ENCODE data around the gene IL23R. TPM values are rescaled to one million over a fixed set of nuclear protein-coding genes. Genes with fewer than 3 reads are reported as not detected.

IL23R gene
- total and polyA plus RNA-seq, 2 donors (not counting 3 experiments of a cell fraction or from before 2014, with no cell fraction given): not detected

DNA sequence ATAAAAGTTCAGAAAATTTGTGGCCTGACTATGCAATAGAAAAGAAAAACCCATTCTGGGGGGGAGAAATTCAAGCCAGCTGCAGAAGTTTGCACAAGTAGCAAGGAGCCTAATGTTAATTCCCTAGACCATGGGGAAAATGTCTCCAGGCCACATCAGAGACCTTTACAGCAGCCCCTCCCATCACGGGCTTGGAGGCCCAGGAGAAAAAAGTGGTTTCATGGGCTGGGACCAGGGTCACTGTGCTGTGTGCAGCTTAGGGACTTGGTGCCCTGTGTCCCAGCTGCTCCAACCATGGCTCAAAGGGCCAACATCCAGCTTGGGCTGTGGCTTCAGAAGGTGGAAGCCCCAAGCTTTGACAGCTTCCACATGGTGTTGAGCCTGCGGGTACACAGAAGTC, 42.0 kb downstream of the IL23R start:
- H3K36me3 ChIP-seq (ENCODE audit: control insufficient read depth in 2 of 2, extremely low read depth in 1 of 2, insufficient read depth in 2 of 2, low read length in 2 of 2): no peaks in the 10 kb centered on the region
- ChIA-PET CTCF (interaction anchor here (6.5 kb wide), 1 partner anchor 442 kb away, joined by 157 read pairs; no protein-coding TSS in a partner anchor), POLR2A (no interaction called here)
- H3K27ac ChIP-seq (ENCODE audit: insufficient read depth, low read depth, low read length): no peak overlapping the region
- H3K4me1 ChIP-seq (ENCODE audit: control insufficient read depth, extremely low read depth, insufficient read depth, low read length): no peaks in the 10 kb centered on the region
- H4K20me1 ChIP-seq (replicated peaks; ENCODE audit: control insufficient read depth, extremely low read depth, insufficient read depth, low read length): no peaks in the 10 kb centered on the region
- no peak overlapping the region for H3K9ac ChIP-seq (replicated peaks; ENCODE audit: extremely low read depth, insufficient read depth, low read length)
- no peak for DNase-seq (ENCODE audit: low read depth, low spot score)
- no peaks in the 10 kb centered on the region for H3K9me3 ChIP-seq (replicated peaks; ENCODE audit: control insufficient read depth, insufficient read depth, low read length)
- FAIRE-seq: no peak
- H2AFZ ChIP-seq (ENCODE audit: low read depth, low read length): no peak overlapping the region
- H3K9me1 ChIP-seq (replicated peaks; ENCODE audit: control insufficient read depth, extremely low read depth, insufficient read depth, low read length): no peaks in the 10 kb centered on the region
- dilution Hi-C loops (cut with MboI; ENCODE audit: extremely low pct_ligation_motif_present, low sequenced_read_pairs): no loop called here
- no peak for TF ChIP-seq FOS (IDR thresholded peaks at IDR 0.05; ENCODE audit: borderline replicate concordance, insufficient read depth, low read length)
- H3K4me3 ChIP-seq (replicated peaks in 1 of 3; ENCODE audit: insufficient read depth in 1 of 3, low read depth in 1 of 3, low read length in 3 of 3): no peak overlapping the region
- H3K4me2 ChIP-seq (ENCODE audit: insufficient read depth, low read length): no peak overlapping the region
- no TSS peak for BruUV-seq (replicated peaks)
- H3K79me2 ChIP-seq (ENCODE audit: control insufficient read depth, insufficient read depth, low read length): no peaks in the 10 kb centered on the region
- H3K27me3 ChIP-seq (ENCODE audit: control insufficient read depth in 2 of 2, insufficient read depth in 2 of 2, low read length in 2 of 2): peaks cover 5 to 7% of the 10 kb centered on the region in 2 experiments
- intact Hi-C loops (cut with micrococcal nuclease): no loop called here

DNA sequence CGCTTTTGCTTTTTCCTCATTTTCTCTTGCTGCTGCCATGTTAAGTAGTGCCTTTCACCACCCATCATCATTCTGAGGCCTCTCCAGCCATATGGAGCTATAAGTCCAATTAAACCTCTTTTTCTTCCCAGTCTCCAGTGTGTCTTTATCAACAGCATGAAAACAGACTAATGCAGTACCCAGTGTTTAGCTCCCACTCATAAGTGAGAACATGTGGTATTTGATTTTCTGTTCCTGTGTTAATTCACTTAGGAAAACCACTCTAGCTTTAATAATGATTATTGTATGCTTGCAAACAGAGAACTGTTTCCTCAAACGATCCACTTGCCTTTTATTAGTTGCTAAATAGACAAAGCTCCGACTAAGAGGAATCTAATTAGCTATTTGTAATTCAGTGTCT, 43.3 kb downstream of the IL23R start:
- Histone ChIP-seq H3K9ac (replicated peaks; ENCODE audit: extremely low read depth, insufficient read depth, low read length) (no peak overlapping the region), H2AFZ (ENCODE audit: low read depth, low read length) (no peak overlapping the region), H3K9me1 (replicated peaks; ENCODE audit: control insufficient read depth, extremely low read depth, insufficient read depth, low read length) (no peaks in the 10 kb centered on the region), H3K36me3 (ENCODE audit: control insufficient read depth in 2 of 2, extremely low read depth in 1 of 2, insufficient read depth in 2 of 2, low read length in 2 of 2) (no peaks in the 10 kb centered on the region), H3K4me1 (ENCODE audit: control insufficient read depth, extremely low read depth, insufficient read depth, low read length) (no peaks in the 10 kb centered on the region), H3K27me3 (ENCODE audit: control insufficient read depth in 2 of 2, insufficient read depth in 2 of 2, low read length in 2 of 2) (peaks cover 5 to 7% of the 10 kb centered on the region in 2 experiments), H3K4me2 (ENCODE audit: insufficient read depth, low read length) (no peak overlapping the region), H3K9me3 (replicated peaks; ENCODE audit: control insufficient read depth, insufficient read depth, low read length) (no peaks in the 10 kb centered on the region), H3K27ac (ENCODE audit: insufficient read depth, low read depth, low read length) (no peak overlapping the region), H3K4me3 (replicated peaks in 1 of 3; ENCODE audit: insufficient read depth in 1 of 3, low read depth in 1 of 3, low read length in 3 of 3) (no peak overlapping the region), H4K20me1 (replicated peaks; ENCODE audit: control insufficient read depth, extremely low read depth, insufficient read depth, low read length) (no peaks in the 10 kb centered on the region), H3K79me2 (ENCODE audit: control insufficient read depth, insufficient read depth, low read length) (no peaks in the 10 kb centered on the region)
- dilution Hi-C loops (cut with MboI; ENCODE audit: extremely low pct_ligation_motif_present, low sequenced_read_pairs): no loop called here
- BruUV-seq (replicated peaks): no TSS peak
- intact Hi-C loops (cut with micrococcal nuclease): no loop called here
- ChIA-PET POLR2A (no interaction called here), CTCF (interaction anchor here (1.0 to 7.5 kb wide), 7 partner anchors 25 to 447 kb away, joined by 3 to 172 read pairs (median 5); no protein-coding TSS in a partner anchor)
- TF ChIP-seq EZH2 (IDR thresholded peaks at IDR 0.05; ENCODE audit: borderline replicate concordance, low read depth, low read length, severe bottlenecking): no peak
- no peak for TF ChIP-seq POLR2AphosphoS5 (IDR thresholded peaks at IDR 0.05; ENCODE audit: insufficient read depth, low read depth, low read length)
- TF ChIP-seq FOS (IDR thresholded peaks at IDR 0.05; ENCODE audit: borderline replicate concordance, insufficient read depth, low read length): no peak
- TF ChIP-seq GATA2 (IDR thresholded peaks at IDR 0.05; ENCODE audit: insufficient read depth, insufficient read length, low read depth, low read length): no peak
- no peak for TF ChIP-seq CTCF (IDR thresholded peaks at IDR 0.05; ENCODE audit: extremely low read depth in 1 of 2, insufficient read depth in 1 of 2, low read depth in 1 of 2, low read length in 2 of 2)
- TF ChIP-seq, protein P1, sequence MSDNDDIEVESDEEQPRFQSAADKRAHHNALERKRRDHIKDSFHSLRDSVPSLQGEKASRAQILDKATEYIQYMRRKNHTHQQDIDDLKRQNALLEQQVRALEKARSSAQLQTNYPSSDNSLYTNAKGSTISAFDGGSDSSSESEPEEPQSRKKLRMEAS (IDR thresholded peaks at IDR 0.05; ENCODE audit: insufficient read depth, insufficient read length): no peak
- no peak for TF ChIP-seq POLR2A (IDR thresholded peaks at IDR 0.05; ENCODE audit: low read depth, low read length)
- TF ChIP-seq JUN (IDR thresholded peaks at IDR 0.05; ENCODE audit: borderline replicate concordance, insufficient read depth, insufficient read length, low read depth): no peak
- no peak for TF ChIP-seq MYC (IDR thresholded peaks at IDR 0.05; ENCODE audit: low read depth, low read length)
- no peak for DNase-seq (ENCODE audit: low read depth, low spot score)
- no peak for FAIRE-seq
